Kidney (tissue), 14 donors: ENCODE data around the gene LACTBL1. TPM values are rescaled to one million over a fixed set of nuclear protein-coding genes. Genes with fewer than 3 reads are reported as not detected.

Source experiments
- DNase-seq, 5 donors: peaks; one replicate each; pipeline ENCODE4 v3.0.0-alpha.2; 2013 to 2020
- FAIRE-seq: peaks from 2 replicates; lab custom pipeline; 2012; peaks lifted over from hg19 to GRCh38; lab: Jason Lieb, UNC
- H3K27ac ChIP-seq, 2 donors: one replicate each; pipeline ENCODE4 v1.7.0; 2013; ENCODE audit warnings: low read depth in 2 of 2, low read length in 2 of 2, inconsistent platforms in 1 of 2
- H3K27me3 ChIP-seq: one replicate; pipeline ENCODE4 v1.7.1; 2013; ENCODE audit warnings: low read length, inconsistent platforms; ENCODE audit not compliant: control insufficient read depth, insufficient read depth
- H3K36me3 ChIP-seq, 3 donors: one replicate each; pipeline versions ENCODE4 v1.7.0 to v1.7.1; 2013; ENCODE audit warnings: low read length in 3 of 3, control low read depth in 1 of 3, inconsistent platforms in 1 of 3; ENCODE audit not compliant: insufficient read depth in 3 of 3, control insufficient read depth in 2 of 3
- H3K4me1 ChIP-seq, 3 donors: one replicate each; pipeline versions ENCODE4 v1.7.0 to v1.7.1; 2013; ENCODE audit warnings: low read length in 3 of 3, inconsistent platforms in 1 of 3, low read depth in 1 of 3; ENCODE audit not compliant: control insufficient read depth in 2 of 3, insufficient read depth in 2 of 3
- H3K4me3 ChIP-seq, 3 donors: one replicate each; pipeline versions ENCODE4 v1.7.0 to v1.8.1; 2013; ENCODE audit warnings: low read length in 3 of 3, control low read depth in 1 of 3, inconsistent platforms in 1 of 3
- H3K9ac ChIP-seq, 3 donors: one replicate each; pipeline versions ENCODE4 v1.7.0 to v1.7.1; 2013; ENCODE audit warnings: low read length in 3 of 3, control low read depth in 1 of 3, inconsistent platforms in 1 of 3
- H3K9me3 ChIP-seq, 3 donors: one replicate each; pipeline versions ENCODE4 v1.7.0 to v1.7.1; 2013; ENCODE audit warnings: low read length in 3 of 3, control low read depth in 1 of 3, inconsistent platforms in 1 of 3; ENCODE audit not compliant: control insufficient read depth in 2 of 3, insufficient read depth in 1 of 3
- CTCF ChIP-seq: IDR thresholded peaks from 3 replicates; pipeline ENCODE4 v1.5.1; 2012; ENCODE audit warnings: mild to moderate bottlenecking, moderate library complexity, borderline replicate concordance; ENCODE audit not compliant: insufficient read depth; ENCODE audit errors: extremely low read depth
- intact Hi-C: fragments of 100-400 bp; cut with DNase I; formaldehyde crosslinking; loops from one replicate; pipeline ENCODE4 v1.11.1; 2022
- polyA plus RNA-seq: library from polyadenylated mRNA; stranded (reverse); fragments of 350-450 nt; fragmentation: Illumina TruSeq; extraction: RNeasy Lipid Tissue Mini Kit (QIAGEN cat#74804); gene quantifications from one replicate; pipeline ENCODE4 v1.2.3, GENCODE V29; 2014; ENCODE audit warnings: low read depth, low replicate concordance; ENCODE audit not compliant: insufficient read depth
- total RNA-seq: library from RNA; stranded (reverse); fragmentation: NEBNext Ultra II Directional; extraction: Animal tissue kit (Norgen Biotek cat#: 25700); gene quantifications from one replicate; pipeline ENCODE4 v1.2.1, GENCODE V29; 2021
- donor health status: control.
- donor health status: control.
- donor health status: control.
- donor health status: control.
- donor health status: control.
- donor health status: DM: yes; HTN: yes; CAD: no.
- donor health status: Normal renal cell carcinoma (clear cell type).

LACTBL1 gene
- total and polyA plus RNA-seq, 2 donors from 2014 or later = not detected

GRCh38 chr1:22910986-22911651 is 61.5 kb downstream of the LACTBL1 start:
- no peaks in the 10 kb centered on the region for H3K36me3 ChIP-seq
- DNase-seq (no peak), FAIRE-seq (no peak)
- H3K4me3 ChIP-seq = no peak overlapping the region
- intact Hi-C loops = no loop called here
- no peak for TF ChIP-seq CTCF
- H3K9me3 ChIP-seq = no peaks in the 10 kb centered on the region
- no peaks in the 10 kb centered on the region for H3K4me1 ChIP-seq
- no peaks in the 10 kb centered on the region for H3K27me3 ChIP-seq
- H3K9ac ChIP-seq = no peak overlapping the region
- H3K27ac ChIP-seq = no peak overlapping the region

- Histone ChIP-seq H3K4me1 (no peaks in the 10 kb centered on the region), H3K27ac (no peak overlapping the region), H3K36me3 (no peaks in the 10 kb centered on the region), H3K4me3 (no peak overlapping the region), H3K9ac (no peak overlapping the region), H3K27me3 (no peaks in the 10 kb centered on the region), H3K9me3 (no peaks in the 10 kb centered on the region)
- intact Hi-C loops = no loop called here
- DNase-seq = no peak
- no peak for FAIRE-seq
- TF ChIP-seq CTCF = no peak
Measured at GRCh38 chr1:22910286-22910685, 62.4 kb downstream of the LACTBL1 start.

- no peak for TF ChIP-seq CTCF
- Histone ChIP-seq H3K27ac (no peak overlapping the region), H3K9me3 (no peaks in the 10 kb centered on the region), H3K4me3 (no peak overlapping the region), H3K36me3 (no peaks in the 10 kb centered on the region), H3K9ac (no peak overlapping the region), H3K4me1 (no peaks in the 10 kb centered on the region), H3K27me3 (no peaks in the 10 kb centered on the region)
- FAIRE-seq (no peak), DNase-seq (no peak)
- intact Hi-C loops = no loop called here
Measured at GRCh38 chr1:22908880-22909426, 63.7 kb downstream of the LACTBL1 start.
